Measurements from ENCODE around the gene F2RL2.

Gene F2RL2

GRCh38 chr5:76601470-76601869 is 21.7 kb downstream of the F2RL2 start:
- ChIA-PET POLR2A (no interaction called here), CTCF (interaction anchor here (0.6 to 3.7 kb wide), 8 partner anchors 16 to 415 kb away, joined by 3 to 25 read pairs (median 4); no protein-coding TSS in a partner anchor)
- peak; percentile 62 for DNase-seq (ENCODE audit: extremely low spot score)
- TF ChIP-seq BHLHE40 (IDR thresholded peaks at IDR 0.05; ENCODE audit: borderline replicate concordance) (no peak), NFRKB (IDR thresholded peaks at IDR 0.05) (no peak), HDGF (IDR thresholded peaks at IDR 0.05; ENCODE audit: borderline replicate concordance) (no peak), ZNF384 (IDR thresholded peaks at IDR 0.05) (no peak), PKNOX1 (IDR thresholded peaks at IDR 0.05) (no peak), ARNT (IDR thresholded peaks at IDR 0.05) (no peak), FOXM1 (IDR thresholded peaks at IDR 0.05; ENCODE audit: borderline replicate concordance) (no peak), ELF4 (IDR thresholded peaks at IDR 0.05) (no peak), L3MBTL2 (conservative IDR thresholded peaks at IDR 0.05) (no peak), TARDBP (IDR thresholded peaks at IDR 0.05) (no peak), FOXK2 (IDR thresholded peaks at IDR 0.05) (no peak)

- DNase-seq (ENCODE audit: extremely low spot score): no peak
- CTCF ChIA-PET: interaction anchor here (0.9 to 3.7 kb wide), 4 partner anchors 38 to 174 kb away, joined by 3 to 25 read pairs (median 6); no protein-coding TSS in a partner anchor
- POLR2A ChIA-PET: no interaction called here
- no peak for TF ChIP-seq HDGF (IDR thresholded peaks at IDR 0.05; ENCODE audit: borderline replicate concordance)
- TF ChIP-seq TARDBP (IDR thresholded peaks at IDR 0.05): no peak
- no peak for TF ChIP-seq SUZ12 (IDR thresholded peaks at IDR 0.05)
- no peak for TF ChIP-seq SP1 (IDR thresholded peaks at IDR 0.05)
- TF ChIP-seq ZNF384 (IDR thresholded peaks at IDR 0.05): no peak
- no peak for TF ChIP-seq PKNOX1 (IDR thresholded peaks at IDR 0.05)
Measured at GRCh38 chr5:76600716-76601115, 22.5 kb downstream of the F2RL2 start.

GRCh38 chr5:76598531-76598930 is 24.7 kb downstream of the F2RL2 start:
- no peak for DNase-seq (ENCODE audit: extremely low spot score)
- ChIA-PET CTCF (interaction anchor here (1.0 kb wide), 1 partner anchor 176 kb away, joined by 5 read pairs; no protein-coding TSS in a partner anchor), POLR2A (no interaction called here)
- TF ChIP-seq TARDBP (IDR thresholded peaks at IDR 0.05) (no peak), PKNOX1 (IDR thresholded peaks at IDR 0.05) (no peak), SP1 (IDR thresholded peaks at IDR 0.05) (no peak), FOXA1 (IDR thresholded peaks at IDR 0.05) (no peak), ARNT (IDR thresholded peaks at IDR 0.05) (no peak), ELF4 (IDR thresholded peaks at IDR 0.05) (no peak), LEF1 (IDR thresholded peaks at IDR 0.05; ENCODE audit: borderline replicate concordance) (no peak), FOXM1 (IDR thresholded peaks at IDR 0.05; ENCODE audit: borderline replicate concordance) (no peak), NFRKB (IDR thresholded peaks at IDR 0.05) (no peak), CTBP1 (IDR thresholded peaks at IDR 0.05; ENCODE audit: borderline replicate concordance) (no peak), BHLHE40 (IDR thresholded peaks at IDR 0.05; ENCODE audit: borderline replicate concordance) (no peak), HDGF (IDR thresholded peaks at IDR 0.05; ENCODE audit: borderline replicate concordance) (no peak), L3MBTL2 (conservative IDR thresholded peaks at IDR 0.05) (no peak), FOXK2 (IDR thresholded peaks at IDR 0.05) (no peak), ZNF384 (IDR thresholded peaks at IDR 0.05) (no peak), SUZ12 (IDR thresholded peaks at IDR 0.05) (no peak)

GRCh38 chr5:76595755-76596481 is 27.3 kb downstream of the F2RL2 start:
- no peak for TF ChIP-seq PKNOX1 (IDR thresholded peaks at IDR 0.05)
- TF ChIP-seq SP1 (IDR thresholded peaks at IDR 0.05): no peak
- TF ChIP-seq NFRKB (IDR thresholded peaks at IDR 0.05): no peak
- no peak for TF ChIP-seq FOXA1 (IDR thresholded peaks at IDR 0.05)
- TF ChIP-seq TARDBP (IDR thresholded peaks at IDR 0.05): no peak
- CTCF ChIA-PET: interaction anchor here (0.7 kb wide), 1 partner anchor 15 kb away, joined by 3 read pairs; no protein-coding TSS in a partner anchor
- no peak for DNase-seq (ENCODE audit: extremely low spot score)
- POLR2A ChIA-PET: no interaction called here

DNA sequence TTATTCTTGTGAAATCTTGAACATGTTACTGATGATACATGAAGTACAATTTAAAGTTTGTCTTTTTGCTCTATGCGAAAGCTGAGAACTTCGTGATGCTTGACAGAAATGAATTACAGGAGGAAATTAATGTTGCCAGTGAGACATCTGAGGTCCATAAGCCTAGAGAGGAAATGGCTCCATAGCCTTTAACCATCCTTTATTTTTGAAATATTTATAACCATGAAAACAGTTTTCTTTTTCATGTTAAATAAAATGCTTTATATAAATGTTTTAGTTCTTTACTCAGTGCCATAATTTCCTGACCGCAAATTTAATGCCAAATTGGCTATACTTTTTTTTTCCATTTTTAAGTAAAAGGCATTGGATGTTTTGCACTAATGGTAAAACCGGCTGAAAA is 29.1 kb downstream of the F2RL2 start:
- DNase-seq (ENCODE audit: extremely low spot score): no peak
- ChIA-PET CTCF (no interaction called here), POLR2A (no interaction called here)
- TF ChIP-seq FOXK2 (IDR thresholded peaks at IDR 0.05) (no peak), ELF4 (IDR thresholded peaks at IDR 0.05) (no peak), ARNT (IDR thresholded peaks at IDR 0.05) (no peak)

DNA sequence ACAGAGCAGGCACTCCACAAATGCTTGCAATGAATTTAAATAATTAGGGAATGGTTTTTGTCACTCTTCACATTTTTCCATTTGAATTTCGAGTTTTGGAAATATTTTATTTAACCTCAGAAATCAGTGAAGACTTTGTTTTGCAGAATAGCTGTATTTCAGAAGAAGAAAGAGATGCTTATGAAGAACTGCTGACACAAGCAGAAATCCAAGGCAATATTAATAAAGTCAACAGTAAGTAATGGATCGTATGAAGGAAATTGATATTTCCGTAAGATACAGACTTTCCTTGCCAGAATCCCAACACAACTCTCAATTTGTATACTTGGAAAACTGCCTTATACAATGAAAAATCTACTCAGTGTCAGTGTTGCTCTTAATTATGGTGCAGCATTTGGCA is 30.5 kb downstream of the F2RL2 start:
- TF ChIP-seq NFRKB (IDR thresholded peaks at IDR 0.05): no peak
- no peak for TF ChIP-seq HDGF (IDR thresholded peaks at IDR 0.05; ENCODE audit: borderline replicate concordance)
- no peak for TF ChIP-seq FOXK2 (IDR thresholded peaks at IDR 0.05)
- TF ChIP-seq L3MBTL2 (conservative IDR thresholded peaks at IDR 0.05): no peak
- TF ChIP-seq SUZ12 (IDR thresholded peaks at IDR 0.05): no peak
- CTCF ChIA-PET: no interaction called here
- DNase-seq (ENCODE audit: extremely low spot score): no peak
- POLR2A ChIA-PET: no interaction called here
